ENCODE results near the gene SAMHD1.
"Not testable (repeated sequence)": the region's sequence is repeated elsewhere in the genome, so short reads cannot be mapped to it uniquely, and the experiment has no call there.

Gene SAMHD1

GRCh38 chr20:36919715-36920333 lies 31.7 kb downstream of the SAMHD1 start:
- no peak for DNase-seq

GRCh38 chr20:36917943-36918342 lies 33.6 kb downstream of the SAMHD1 start:
- DNase-seq, result no peak

- no peak for DNase-seq
These were observed 34.3 kb downstream of the SAMHD1 start for GRCh38 chr20:36917240-36917639.

- DNase-seq, result no peak
These were observed 35.3 kb downstream of the SAMHD1 start for GRCh38 chr20:36916199-36916598.

- DNase-seq, result no peak
These were observed 42.9 kb downstream of the SAMHD1 start for GRCh38 chr20:36908603-36909002.

- DNase-seq, result not testable (repeated sequence)
These were observed 45.4 kb downstream of the SAMHD1 start for GRCh38 chr20:36906086-36906485.

GRCh38 chr20:36905566-36905965 lies 45.9 kb downstream of the SAMHD1 start:
- not testable (repeated sequence) for DNase-seq

GRCh38 chr20:36904690-36905089 lies 46.8 kb downstream of the SAMHD1 start:
- no peak for DNase-seq

GRCh38 chr20:36895036-36895435 lies 56.5 kb downstream of the SAMHD1 start:
- no peak for DNase-seq

- no peak for DNase-seq
These were observed 57.7 kb downstream of the SAMHD1 start for GRCh38 chr20:36893801-36894200.

GRCh38 chr20:36891211-36891610 lies 60.3 kb downstream of the SAMHD1 start:
- no peak for DNase-seq

GRCh38 chr20:36890586-36890985 lies 60.9 kb downstream of the SAMHD1 start:
- DNase-seq, result no peak

GRCh38 chr20:36888880-36889516 lies 62.5 kb downstream of the SAMHD1 start:
- DNase-seq, result no peak

- no peak for DNase-seq
These were observed 63.8 kb downstream of the SAMHD1 start for GRCh38 chr20:36887752-36888090.

GRCh38 chr20:36886859-36887751 lies 64.4 kb downstream of the SAMHD1 start:
- peak; percentile 85 for DNase-seq

GRCh38 chr20:36885356-36885755 lies 66.2 kb downstream of the SAMHD1 start:
- no peak for DNase-seq

GRCh38 chr20:36883977-36884535 lies 67.5 kb downstream of the SAMHD1 start:
- no peak for DNase-seq

- DNase-seq, result no peak
These were observed 69.6 kb downstream of the SAMHD1 start for GRCh38 chr20:36881888-36882287.

- DNase-seq, result no peak
These were observed 70.2 kb downstream of the SAMHD1 start for GRCh38 chr20:36881331-36881730.

GRCh38 chr20:36880741-36881250 lies 70.7 kb downstream of the SAMHD1 start:
- DNase-seq, result no peak

- no peak for DNase-seq
These were observed 72.6 kb downstream of the SAMHD1 start for GRCh38 chr20:36878941-36879340.

- no peak for DNase-seq
These were observed 75.1 kb downstream of the SAMHD1 start for GRCh38 chr20:36876473-36876833.

All from right kidney (tissue), 1 donor.